Rectal smooth muscle tissue (tissue), 1 donor: ENCODE measurements around the gene EGFL8.
A peak's percentile ranks its signal among the peaks of the same experiment; 100 is the strongest.
"Not testable (repeated sequence)": the region's sequence is repeated elsewhere in the genome, so short reads cannot be mapped to it uniquely, and the experiment has no call there.

Experiments used
- H3K27ac ChIP-seq: one replicate; pipeline ENCODE4 v1.7.0; 2013; ENCODE audit warnings: low read depth, low read length, inconsistent platforms
- H3K27me3 ChIP-seq: one replicate; pipeline ENCODE4 v1.7.0; 2013; ENCODE audit warnings: low read length; ENCODE audit not compliant: control insufficient read depth, insufficient read depth
- H3K36me3 ChIP-seq: one replicate; pipeline ENCODE4 v1.7.0; 2013; ENCODE audit warnings: low read length; ENCODE audit not compliant: control insufficient read depth, insufficient read depth
- H3K4me1 ChIP-seq: one replicate; pipeline ENCODE4 v1.7.0; 2013; ENCODE audit warnings: low read length; ENCODE audit not compliant: control insufficient read depth, insufficient read depth
- H3K4me3 ChIP-seq: one replicate; pipeline ENCODE4 v1.7.0; 2013; ENCODE audit warnings: low read length
- H3K9ac ChIP-seq: one replicate; pipeline ENCODE4 v1.7.0; 2013; ENCODE audit warnings: low read length

Gene EGFL8

DNA sequence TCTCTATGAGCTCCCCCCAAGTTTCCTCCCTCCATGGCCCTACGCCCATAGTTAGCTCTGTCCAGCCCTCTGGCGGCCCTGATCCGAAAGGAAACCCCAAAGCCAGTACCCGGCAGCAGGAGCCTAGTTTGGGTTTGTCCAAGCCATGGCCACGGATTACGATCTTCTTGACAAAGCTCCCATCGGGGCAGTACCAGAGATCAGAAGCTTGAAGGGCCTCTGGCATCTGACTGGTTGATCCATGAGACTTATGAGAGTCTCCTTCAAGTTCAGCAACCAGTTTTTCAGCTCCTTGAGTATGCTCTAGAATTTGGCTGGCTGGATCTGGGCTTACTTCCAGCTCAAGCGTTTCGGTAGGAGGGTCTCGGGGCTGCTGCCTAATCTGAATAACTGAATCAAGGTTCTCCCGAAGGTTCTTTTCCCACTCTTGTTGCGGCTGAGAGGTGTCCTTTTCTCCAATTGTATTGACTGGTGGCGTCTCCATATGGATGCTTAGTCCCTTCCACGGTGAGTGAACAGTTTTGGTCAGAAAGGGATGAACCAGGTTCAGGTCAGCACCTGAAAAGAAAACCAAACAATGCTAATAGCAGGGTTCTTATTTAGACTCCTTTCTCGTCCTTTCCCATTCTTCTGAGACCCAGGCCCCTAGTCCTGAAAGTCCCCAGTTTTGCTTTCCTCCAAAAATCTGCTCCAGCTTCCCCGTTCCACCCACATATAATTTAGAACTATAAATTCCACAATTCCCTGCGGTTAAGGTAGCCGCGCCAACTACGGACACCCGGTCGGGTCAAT, 34.9 kb upstream of the EGFL8 start:
- Histone ChIP-seq H3K27me3 (no peaks in the 10 kb centered on the region), H3K9ac (peak overlapping the region; percentile 27), H3K4me3 (peak overlapping the region; percentile 81), H3K36me3 (peaks cover 8% of the 10 kb centered on the region), H3K4me1 (peaks cover 14% of the 10 kb centered on the region), H3K27ac (peak overlapping the region; percentile 95)

DNA sequence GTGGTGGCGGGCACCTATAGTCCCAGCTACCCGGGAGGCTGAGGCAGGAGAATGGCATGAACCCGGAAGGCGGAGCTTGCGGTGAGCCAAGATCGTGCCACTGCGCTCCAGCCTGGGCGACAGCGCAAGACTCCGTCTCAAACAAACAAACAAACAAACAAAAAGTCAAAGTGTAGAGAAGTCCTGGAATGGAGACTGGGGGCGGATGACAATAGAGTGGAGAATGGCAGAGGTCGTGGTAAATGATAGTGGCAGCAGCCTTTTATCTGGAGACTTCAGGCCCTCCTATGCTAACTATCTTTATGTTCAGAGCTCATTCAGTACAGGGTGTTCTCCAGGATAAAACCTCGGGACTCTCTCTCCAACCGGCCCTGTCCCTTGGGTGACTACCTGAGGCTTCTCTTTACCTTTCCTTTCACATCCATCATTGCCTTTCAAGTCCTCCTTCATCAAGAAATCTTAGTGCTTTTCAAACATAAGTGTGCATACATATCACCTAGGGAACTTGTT, 32.9 kb upstream of the EGFL8 start:
- Histone ChIP-seq H3K27me3 (no peaks in the 10 kb centered on the region), H3K4me1 (peaks cover 14% of the 10 kb centered on the region), H3K9ac (no peak overlapping the region), H3K36me3 (peaks cover 3% of the 10 kb centered on the region), H3K27ac (no peak overlapping the region), H3K4me3 (no peak overlapping the region)

DNA sequence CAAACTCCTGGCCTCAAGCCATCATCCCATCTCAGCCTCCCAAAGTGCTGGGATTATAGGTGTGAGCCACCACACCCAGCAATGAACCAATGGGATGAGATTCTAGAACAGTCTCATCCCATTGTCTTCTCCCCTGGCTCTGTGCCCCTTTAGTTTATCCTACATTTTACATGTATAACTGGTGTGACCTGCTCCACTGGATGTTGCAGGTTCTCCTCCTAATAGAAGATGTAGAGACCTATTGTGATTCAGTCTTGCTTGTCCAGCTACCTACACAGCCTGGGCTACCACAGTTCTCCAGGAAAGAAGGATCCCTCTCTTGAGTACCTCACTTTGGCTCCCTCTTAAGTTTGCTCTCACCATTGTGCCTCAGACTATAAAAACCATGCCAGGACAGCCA, 32.3 kb upstream of the EGFL8 start:
- Histone ChIP-seq H3K27me3 (no peaks in the 10 kb centered on the region), H3K4me3 (no peak overlapping the region), H3K4me1 (peaks cover 14% of the 10 kb centered on the region), H3K27ac (no peak overlapping the region), H3K36me3 (no peaks in the 10 kb centered on the region), H3K9ac (no peak overlapping the region)

GRCh38 chr6:32133786-32134185, 30.6 kb upstream of the EGFL8 start:
- no peaks in the 10 kb centered on the region for H3K36me3 ChIP-seq
- no peak overlapping the region for H3K9ac ChIP-seq
- no peaks in the 10 kb centered on the region for H3K27me3 ChIP-seq
- no peak overlapping the region for H3K4me3 ChIP-seq
- no peak overlapping the region for H3K27ac ChIP-seq
- H3K4me1 ChIP-seq = peaks cover 10% of the 10 kb centered on the region

DNA sequence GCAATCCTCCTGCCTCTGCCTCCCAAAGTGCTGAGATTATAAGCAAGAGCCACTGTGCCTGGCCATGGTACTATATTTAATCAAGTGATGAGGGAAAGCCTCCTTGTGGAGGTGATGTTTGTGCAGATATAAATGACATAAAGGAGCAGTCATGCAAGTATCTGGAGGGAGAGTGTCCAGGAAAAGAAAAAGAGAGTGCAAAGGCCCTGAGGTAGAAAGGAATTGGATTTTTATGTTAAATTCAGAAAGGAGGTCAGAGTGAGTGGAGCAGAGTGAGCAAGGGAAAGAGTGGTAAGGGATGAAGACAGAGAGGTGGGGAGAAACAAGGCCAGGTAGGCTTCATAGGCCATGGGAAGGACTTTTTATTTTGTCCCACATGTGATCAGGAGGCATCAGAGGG, 26.9 kb upstream of the EGFL8 start:
- H3K4me1 ChIP-seq = no peaks in the 10 kb centered on the region

GRCh38 chr6:32139590-32139989, 24.8 kb upstream of the EGFL8 start:
- H3K27me3 ChIP-seq = no peaks in the 10 kb centered on the region
- H3K9ac ChIP-seq = no peak overlapping the region
- no peak overlapping the region for H3K27ac ChIP-seq
- H3K4me1 ChIP-seq = no peaks in the 10 kb centered on the region
- no peaks in the 10 kb centered on the region for H3K36me3 ChIP-seq
- H3K4me3 ChIP-seq = no peak overlapping the region

More for the DNA sequence above, 26.9 kb upstream of the EGFL8 start:
- H3K9ac ChIP-seq = no peak overlapping the region
- no peak overlapping the region for H3K27ac ChIP-seq
- H3K36me3 ChIP-seq = no peaks in the 10 kb centered on the region
- no peaks in the 10 kb centered on the region for H3K27me3 ChIP-seq
- H3K4me3 ChIP-seq = no peak overlapping the region

DNA sequence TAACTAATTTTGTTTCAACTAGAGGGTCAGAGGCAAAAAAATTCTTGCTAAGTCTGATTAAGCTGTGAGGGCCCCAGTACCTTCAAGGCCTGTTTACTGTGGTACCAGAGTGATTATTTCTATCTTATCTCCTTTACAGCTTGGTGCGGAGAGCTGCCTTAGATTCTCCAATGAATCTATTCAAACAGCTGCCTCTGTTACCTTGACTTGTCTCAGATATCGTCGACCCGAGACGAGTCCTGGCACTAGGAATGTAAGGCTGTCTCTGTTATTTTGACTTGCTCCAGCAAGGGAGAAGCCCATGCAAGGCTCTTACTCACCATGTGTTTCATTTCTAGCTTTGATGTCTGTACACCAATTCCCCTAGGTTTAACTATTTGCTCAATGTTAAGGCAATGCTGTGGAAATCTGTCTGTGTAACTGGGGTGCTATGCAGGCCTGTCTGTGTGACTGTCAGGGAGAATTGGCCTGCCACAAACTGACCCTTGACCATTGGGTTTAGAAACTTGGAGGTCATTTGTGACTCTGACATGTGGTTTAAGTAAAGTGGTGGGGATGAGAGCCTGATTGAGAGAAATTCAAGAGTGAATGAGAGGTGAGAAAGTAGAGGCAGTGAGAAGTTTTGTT, 23.9 kb upstream of the EGFL8 start:
- Histone ChIP-seq H3K4me1 (no peaks in the 10 kb centered on the region), H3K36me3 (no peaks in the 10 kb centered on the region), H3K27ac (no peak overlapping the region), H3K9ac (no peak overlapping the region), H3K27me3 (no peaks in the 10 kb centered on the region), H3K4me3 (no peak overlapping the region)

DNA sequence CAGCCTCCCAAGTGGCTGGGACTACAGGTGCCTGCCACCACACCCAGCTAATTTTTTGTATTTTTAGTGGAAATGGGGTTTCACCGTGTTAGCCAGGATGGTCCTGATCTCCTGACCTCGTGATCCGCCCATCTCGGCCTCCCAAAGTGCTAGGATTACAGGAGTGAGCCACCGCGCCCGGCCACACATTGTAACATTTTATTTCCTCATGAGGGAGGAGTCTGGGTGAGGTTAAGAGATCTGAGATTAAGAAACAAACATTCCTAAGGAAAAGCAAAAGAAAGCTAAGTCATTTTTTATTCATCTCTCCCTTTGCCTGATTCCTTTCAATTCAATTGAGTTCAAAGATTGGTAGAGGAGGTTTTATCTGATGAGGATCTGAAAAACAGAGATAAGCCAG, 20.2 kb upstream of the EGFL8 start:
- not testable (repeated sequence) for H3K36me3 ChIP-seq, H3K27ac ChIP-seq, H3K27me3 ChIP-seq, H3K4me3 ChIP-seq, H3K4me1 ChIP-seq, H3K9ac ChIP-seq

GRCh38 chr6:32146287-32146686, 18.1 kb upstream of the EGFL8 start:
- no peak overlapping the region for H3K4me3 ChIP-seq

GRCh38 chr6:32146687-32147086, 17.7 kb upstream of the EGFL8 start:
- Histone ChIP-seq H3K36me3 (peaks cover 2% of the 10 kb centered on the region), H3K4me1 (peaks cover 8% of the 10 kb centered on the region), H3K4me3 (no peak overlapping the region), H3K9ac (no peak overlapping the region), H3K27ac (no peak overlapping the region), H3K27me3 (peaks cover 2% of the 10 kb centered on the region)

More at GRCh38 chr6:32146287-32146686, 18.1 kb upstream of the EGFL8 start:
- Histone ChIP-seq H3K27me3 (peaks cover 2% of the 10 kb centered on the region), H3K27ac (no peak overlapping the region), H3K9ac (no peak overlapping the region), H3K36me3 (peaks cover 2% of the 10 kb centered on the region), H3K4me1 (peaks cover 6% of the 10 kb centered on the region)

DNA sequence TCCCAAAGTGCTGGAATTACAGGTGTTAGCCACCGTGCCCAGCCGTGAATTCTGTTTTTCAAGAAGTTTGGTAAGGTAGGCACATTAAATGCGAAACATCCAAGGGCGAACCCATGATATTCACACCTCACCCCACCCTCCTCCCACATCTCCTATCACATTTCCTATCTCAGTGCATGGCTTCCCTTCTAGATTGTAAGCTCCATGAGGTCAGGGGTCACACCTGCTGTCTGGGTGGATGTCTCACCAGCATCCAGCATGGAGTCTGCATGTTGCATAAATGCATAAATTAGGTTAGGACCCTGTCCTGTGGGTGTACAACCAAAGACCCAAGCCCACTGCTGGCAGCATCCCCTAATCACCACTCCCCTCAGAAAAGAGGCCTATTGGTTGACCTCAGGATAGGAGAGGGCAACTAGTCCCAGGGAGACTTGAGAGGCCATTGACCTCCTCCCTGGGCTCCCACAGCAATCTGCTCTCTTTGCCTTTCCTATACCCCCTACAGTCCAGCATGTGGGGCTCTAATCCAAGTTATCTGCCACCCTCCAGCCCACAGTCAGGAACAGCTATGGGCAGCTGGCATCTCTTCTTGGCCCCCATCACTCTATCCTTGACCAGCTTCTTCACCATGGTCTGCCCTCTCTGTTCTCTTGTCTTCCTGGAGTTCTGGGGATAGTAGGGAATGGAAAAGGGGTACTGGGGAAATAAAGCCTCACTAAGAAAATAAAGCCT, 16.8 kb upstream of the EGFL8 start:
- Histone ChIP-seq H3K9ac (no peak overlapping the region), H3K4me1 (peaks cover 12% of the 10 kb centered on the region), H3K4me3 (no peak overlapping the region), H3K27me3 (peaks cover 2% of the 10 kb centered on the region), H3K36me3 (peaks cover 2% of the 10 kb centered on the region), H3K27ac (no peak overlapping the region)

- peaks cover 2% of the 10 kb centered on the region for H3K27me3 ChIP-seq
- peaks cover 12% of the 10 kb centered on the region for H3K4me1 ChIP-seq
- peaks cover 2% of the 10 kb centered on the region for H3K36me3 ChIP-seq
- H3K9ac ChIP-seq = no peak overlapping the region
- H3K4me3 ChIP-seq = peak overlapping the region; percentile 18
- H3K27ac ChIP-seq = no peak overlapping the region
These were observed 15.9 kb upstream of the EGFL8 start for GRCh38 chr6:32148289-32149091.
